ENCODE data around the gene PAIP1.

Gene PAIP1

GRCh38 chr5:43590700-43591099 lies 33.8 kb upstream of the PAIP1 start:
- Histone ChIP-seq H3K27me3 (ENCODE audit: insufficient read depth, low read depth) (no peaks in the 10 kb centered on the region), H3K4me3 (IDR thresholded peaks at IDR 0.05; ENCODE audit: insufficient read depth, low read depth, low read length) (no peak overlapping the region), H2AFZ (ENCODE audit: low read depth) (no peak overlapping the region), H3K79me2 (ENCODE audit: insufficient read depth, low read depth) (no peaks in the 10 kb centered on the region), H4K20me1 (ENCODE audit: insufficient read depth) (no peaks in the 10 kb centered on the region), H3K27ac (no peak overlapping the region), H3K36me3 (ENCODE audit: insufficient read depth) (no peaks in the 10 kb centered on the region), H3K4me2 (no peak overlapping the region), H3K9ac (no peak overlapping the region), H3K4me1 (ENCODE audit: low read depth, poor library complexity, severe bottlenecking) (no peaks in the 10 kb centered on the region)
- TF ChIP-seq CTCF (conservative IDR thresholded peaks at IDR 0.05; ENCODE audit: low read depth, low read length): no peak

- H2AFZ ChIP-seq (ENCODE audit: low read depth): no peak overlapping the region
- no peak for TF ChIP-seq CTCF (conservative IDR thresholded peaks at IDR 0.05; ENCODE audit: low read depth, low read length)
- H3K27me3 ChIP-seq (ENCODE audit: insufficient read depth, low read depth): no peaks in the 10 kb centered on the region
- H3K4me1 ChIP-seq (ENCODE audit: low read depth, poor library complexity, severe bottlenecking): no peaks in the 10 kb centered on the region
- H3K4me3 ChIP-seq (IDR thresholded peaks at IDR 0.05; ENCODE audit: insufficient read depth, low read depth, low read length): no peak overlapping the region
- no peak overlapping the region for H3K4me2 ChIP-seq
- H3K79me2 ChIP-seq (ENCODE audit: insufficient read depth, low read depth): no peaks in the 10 kb centered on the region
- H4K20me1 ChIP-seq (ENCODE audit: insufficient read depth): no peaks in the 10 kb centered on the region
- H3K36me3 ChIP-seq (ENCODE audit: insufficient read depth): no peaks in the 10 kb centered on the region
- no peak overlapping the region for H3K27ac ChIP-seq
- H3K9ac ChIP-seq: no peak overlapping the region
Measured at GRCh38 chr5:43589310-43589709, 32.4 kb upstream of the PAIP1 start.

DNA sequence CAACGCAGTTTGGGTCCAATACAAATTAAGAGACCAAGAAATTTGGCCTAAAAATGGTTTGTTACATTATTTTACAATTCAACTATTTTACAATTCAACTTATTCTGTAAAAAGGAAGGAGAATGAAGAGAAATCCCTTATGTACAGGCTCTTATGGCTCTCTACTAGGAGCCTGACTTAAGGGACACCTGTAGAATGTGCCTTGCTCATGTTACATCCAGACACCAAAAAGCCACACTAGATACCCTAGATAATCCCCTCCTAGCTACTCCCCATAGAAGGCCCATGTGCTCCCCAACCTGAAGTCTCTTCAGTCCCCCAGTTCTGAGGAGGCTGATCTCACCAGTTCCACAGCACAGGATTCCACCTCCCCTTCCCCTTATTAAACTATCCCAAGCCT lies 32.0 kb upstream of the PAIP1 start:
- no peak for TF ChIP-seq CTCF (conservative IDR thresholded peaks at IDR 0.05; ENCODE audit: low read depth, low read length)

GRCh38 chr5:43584166-43584699 lies 27.4 kb upstream of the PAIP1 start:
- Histone ChIP-seq H3K9ac (no peak overlapping the region), H4K20me1 (ENCODE audit: insufficient read depth) (no peaks in the 10 kb centered on the region), H3K79me2 (ENCODE audit: insufficient read depth, low read depth) (no peaks in the 10 kb centered on the region), H3K36me3 (ENCODE audit: insufficient read depth) (no peaks in the 10 kb centered on the region), H3K4me3 (IDR thresholded peaks at IDR 0.05; ENCODE audit: insufficient read depth, low read depth, low read length) (no peak overlapping the region), H2AFZ (ENCODE audit: low read depth) (no peak overlapping the region), H3K4me2 (no peak overlapping the region), H3K27me3 (ENCODE audit: insufficient read depth, low read depth) (no peaks in the 10 kb centered on the region), H3K4me1 (ENCODE audit: low read depth, poor library complexity, severe bottlenecking) (no peaks in the 10 kb centered on the region), H3K27ac (no peak overlapping the region)
- TF ChIP-seq CTCF (conservative IDR thresholded peaks at IDR 0.05; ENCODE audit: low read depth, low read length): no peak

More for the DNA sequence above, 32.0 kb upstream of the PAIP1 start:
- H3K27me3 ChIP-seq (ENCODE audit: insufficient read depth, low read depth): no peaks in the 10 kb centered on the region
- no peaks in the 10 kb centered on the region for H3K36me3 ChIP-seq (ENCODE audit: insufficient read depth)
- H2AFZ ChIP-seq (ENCODE audit: low read depth): no peak overlapping the region
- H3K4me2 ChIP-seq: no peak overlapping the region
- no peak overlapping the region for H3K9ac ChIP-seq
- no peak overlapping the region for H3K27ac ChIP-seq
- no peaks in the 10 kb centered on the region for H4K20me1 ChIP-seq (ENCODE audit: insufficient read depth)
- no peaks in the 10 kb centered on the region for H3K79me2 ChIP-seq (ENCODE audit: insufficient read depth, low read depth)
- no peaks in the 10 kb centered on the region for H3K4me1 ChIP-seq (ENCODE audit: low read depth, poor library complexity, severe bottlenecking)
- H3K4me3 ChIP-seq (IDR thresholded peaks at IDR 0.05; ENCODE audit: insufficient read depth, low read depth, low read length): no peak overlapping the region

Measured in KMS-11 (cell line).